SU-DHL-6 (cell line): ENCODE data around the gene ZNRF1.

ENCODE experiments used
- H2AFZ ChIP-seq: fragments of 200-600 bp; sonication (generic); 2 replicates; pipeline ENCODE4 v1.6.1; 2014; ENCODE audit warnings: low read depth, mild to moderate bottlenecking, moderate library complexity, mixed read lengths, antibody characterized with exemption, low read length; ENCODE audit not compliant: severe bottlenecking
- H3F3A ChIP-seq: fragments of 200-600 bp; shearing (Covaris generic); 2 replicates; pipeline ENCODE4 v1.6.0; 2016; ENCODE audit warnings: antibody characterized with exemption, mild to moderate bottlenecking; ENCODE audit not compliant: insufficient read depth
- H3K27ac ChIP-seq: fragments of 200-600 bp; sonication (generic); 2 replicates; pipeline ENCODE4 v1.5.1; 2016; ENCODE audit warnings: low read depth, mild to moderate bottlenecking, low read length, moderate library complexity, mixed read lengths
- H3K27me3 ChIP-seq: fragments of 200-600 bp; sonication (generic), shearing (Covaris generic); 2 replicates; pipeline ENCODE4 v1.6.0; 2014; ENCODE audit warnings: mild to moderate bottlenecking, low read length
- H3K36me3 ChIP-seq: fragments of 200-600 bp; sonication (generic); 2 replicates; pipeline ENCODE4 v1.6.1; 2014; ENCODE audit warnings: mild to moderate bottlenecking, low read length, mixed read lengths
- H3K4me2 ChIP-seq: fragments of 300-600, 200-600 bp; shearing (Covaris generic), sonication (generic); 2 replicates; pipeline ENCODE4 v1.6.0; 2014; ENCODE audit warnings: low read length, low read depth, mild to moderate bottlenecking; ENCODE audit not compliant: poor library complexity, severe bottlenecking
- H3K4me3 ChIP-seq: fragments of 200-600 bp; sonication (generic); 2 replicates; pipeline ENCODE4 v1.5.1; 2014; ENCODE audit warnings: antibody characterized with exemption, low read length, mild to moderate bottlenecking, mixed read lengths; ENCODE audit not compliant: insufficient read depth, poor library complexity, severe bottlenecking
- H3K79me2 ChIP-seq: fragments of 200-600 bp; sonication (generic); 2 replicates; pipeline ENCODE4 v1.6.1; 2014; ENCODE audit warnings: mild to moderate bottlenecking, low read length, moderate library complexity; ENCODE audit not compliant: insufficient read depth
- H3K9ac ChIP-seq: fragments of 200-600 bp; sonication (generic); 2 replicates; pipeline ENCODE4 v1.7.0; 2014; ENCODE audit warnings: mild to moderate bottlenecking, low read length
- H3K9me2 ChIP-seq: fragments of 200-600 bp; sonication (generic); replicated peaks from 2 replicates; pipeline ENCODE4 v1.6.1; 2014; ENCODE audit warnings: low read length; ENCODE audit not compliant: insufficient read depth
- H3K9me3 ChIP-seq: fragments of 200-600 bp; sonication (generic); 2 replicates; pipeline ENCODE4 v1.6.1; 2014; ENCODE audit warnings: low read length, mixed read lengths; ENCODE audit not compliant: insufficient read depth
- H4K20me1 ChIP-seq: fragments of 200-600 bp; sonication (generic); 2 replicates; pipeline ENCODE4 v1.6.1; 2014; ENCODE audit warnings: low read depth, mild to moderate bottlenecking, antibody characterized with exemption, low read length, moderate library complexity, mixed read lengths
- EZH2phosphoT487 ChIP-seq: fragments of 200-600 bp; sonication (generic), shearing (Covaris generic); conservative IDR thresholded peaks from 2 replicates; pipeline ENCODE4 v1.6.1; 2018; ENCODE audit warnings: mild to moderate bottlenecking, antibody characterized with exemption, low read length, moderate library complexity, mixed read lengths
- TF ChIP-seq, protein P1 (sequence below): fragments of 200-600 bp; sonication (generic); IDR thresholded peaks from one replicate; pipeline ENCODE4 v1.5.1; 2017; ENCODE audit warnings: antibody characterized with exemption, mild to moderate bottlenecking, low read length, moderate library complexity; ENCODE audit not compliant: insufficient read depth, poor library complexity, severe bottlenecking

ZNRF1 gene

DNA sequence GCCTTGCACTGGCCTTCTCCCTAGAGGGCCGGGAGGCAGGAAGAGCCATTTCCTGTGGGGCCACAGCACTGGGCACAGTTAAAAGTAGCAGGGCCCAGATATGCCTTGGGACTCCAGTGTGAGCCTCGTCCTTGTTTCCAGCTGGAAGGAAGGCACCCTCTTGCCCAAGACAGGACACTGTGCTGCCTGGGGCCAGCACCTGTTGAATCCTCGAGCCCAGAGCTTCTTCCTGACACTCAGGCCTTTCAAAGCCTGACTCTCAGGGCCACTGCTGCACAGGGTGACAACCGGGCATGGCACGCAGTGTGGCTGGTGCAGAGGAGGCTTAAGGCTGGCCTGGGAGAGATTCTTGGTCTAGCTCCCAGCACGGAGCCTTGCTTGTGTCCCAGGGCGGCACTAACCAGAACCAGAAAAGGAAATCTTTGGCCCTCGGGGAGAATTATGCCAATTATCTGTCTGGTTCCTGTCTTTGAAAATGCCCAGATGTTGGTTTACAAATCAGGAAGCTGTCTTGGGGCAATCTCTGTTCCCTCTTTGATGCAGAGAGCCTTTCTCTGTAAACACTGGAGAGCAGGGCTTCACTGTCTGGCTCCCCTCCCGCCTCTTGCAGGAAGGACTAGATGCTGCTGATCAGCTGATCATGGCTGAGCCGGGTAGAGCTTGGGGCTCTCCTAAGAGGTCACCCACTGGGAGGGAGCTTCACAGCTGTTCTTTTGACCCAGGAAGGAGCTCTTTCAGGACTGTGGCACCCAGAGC lies 106.7 kb downstream of the ZNRF1 start:
- no peak overlapping the region for H3K27ac ChIP-seq

DNA sequence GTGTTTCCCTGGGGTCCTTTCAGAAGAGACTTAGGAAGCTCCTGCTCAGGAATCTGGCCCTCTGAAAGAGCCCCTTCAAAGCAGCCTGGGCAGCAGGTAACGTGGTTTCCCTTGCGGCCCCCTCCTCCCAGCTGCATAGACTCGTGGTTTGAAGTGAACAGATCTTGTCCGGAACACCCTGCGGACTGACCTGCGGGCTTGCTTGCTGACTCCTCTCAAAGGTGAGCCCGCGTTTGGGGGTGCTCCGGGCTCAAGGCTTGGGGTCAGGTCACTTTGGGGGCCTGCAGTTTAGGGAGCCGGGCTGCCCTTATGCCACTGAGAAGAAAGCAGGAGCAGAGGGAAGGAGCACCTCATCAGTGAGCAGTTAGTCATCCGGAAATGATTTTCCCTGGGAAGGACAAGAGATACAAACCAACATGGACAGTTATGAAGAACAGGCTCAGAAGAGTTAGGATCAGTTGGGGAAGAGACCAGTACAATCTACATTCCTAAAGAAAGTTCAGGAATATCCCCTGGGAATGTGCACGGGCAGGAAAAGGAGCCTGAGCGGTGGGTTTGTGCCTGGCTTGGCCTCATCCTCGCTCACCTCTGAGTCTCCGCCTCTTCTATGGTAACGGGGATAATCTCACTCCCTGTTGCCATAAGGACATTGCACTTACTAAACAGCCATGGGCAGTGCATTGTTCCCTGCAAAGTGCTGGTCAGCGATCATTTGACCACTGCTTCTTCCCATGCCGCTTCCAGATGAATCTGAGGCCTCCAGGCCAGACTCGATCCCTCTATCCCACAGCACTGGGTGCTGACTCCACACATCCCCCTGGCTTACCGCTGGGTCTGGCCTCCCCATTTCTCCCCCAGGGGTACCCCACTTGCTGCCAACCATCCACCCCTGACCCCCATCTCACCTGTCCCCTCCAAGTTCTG lies 107.8 kb downstream of the ZNRF1 start:
- Histone ChIP-seq H3K9me2 (no peaks in the 10 kb centered on the region), H3K4me3 (no peak overlapping the region), H3F3A (peaks cover 31% of the 10 kb centered on the region), H4K20me1 (no peaks in the 10 kb centered on the region), H3K79me2 (no peaks in the 10 kb centered on the region), H3K36me3 (no peaks in the 10 kb centered on the region), H2AFZ (no peak overlapping the region), H3K9ac (no peak overlapping the region), H3K4me2 (no peak overlapping the region), H3K27ac (no peak overlapping the region), H3K27me3 (no peaks in the 10 kb centered on the region), H3K9me3 (no peaks in the 10 kb centered on the region)
- TF ChIP-seq, protein P1, sequence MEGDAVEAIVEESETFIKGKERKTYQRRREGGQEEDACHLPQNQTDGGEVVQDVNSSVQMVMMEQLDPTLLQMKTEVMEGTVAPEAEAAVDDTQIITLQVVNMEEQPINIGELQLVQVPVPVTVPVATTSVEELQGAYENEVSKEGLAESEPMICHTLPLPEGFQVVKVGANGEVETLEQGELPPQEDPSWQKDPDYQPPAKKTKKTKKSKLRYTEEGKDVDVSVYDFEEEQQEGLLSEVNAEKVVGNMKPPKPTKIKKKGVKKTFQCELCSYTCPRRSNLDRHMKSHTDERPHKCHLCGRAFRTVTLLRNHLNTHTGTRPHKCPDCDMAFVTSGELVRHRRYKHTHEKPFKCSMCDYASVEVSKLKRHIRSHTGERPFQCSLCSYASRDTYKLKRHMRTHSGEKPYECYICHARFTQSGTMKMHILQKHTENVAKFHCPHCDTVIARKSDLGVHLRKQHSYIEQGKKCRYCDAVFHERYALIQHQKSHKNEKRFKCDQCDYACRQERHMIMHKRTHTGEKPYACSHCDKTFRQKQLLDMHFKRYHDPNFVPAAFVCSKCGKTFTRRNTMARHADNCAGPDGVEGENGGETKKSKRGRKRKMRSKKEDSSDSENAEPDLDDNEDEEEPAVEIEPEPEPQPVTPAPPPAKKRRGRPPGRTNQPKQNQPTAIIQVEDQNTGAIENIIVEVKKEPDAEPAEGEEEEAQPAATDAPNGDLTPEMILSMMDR: no peak
- no peak for TF ChIP-seq EZH2phosphoT487

More for the DNA sequence above, 106.7 kb downstream of the ZNRF1 start:
- H3K9me3 ChIP-seq: no peaks in the 10 kb centered on the region
- no peaks in the 10 kb centered on the region for H3K79me2 ChIP-seq
- H3K27me3 ChIP-seq: no peaks in the 10 kb centered on the region
- TF ChIP-seq, protein P1: no peak
- TF ChIP-seq EZH2phosphoT487: no peak
- H3F3A ChIP-seq: peaks cover 25% of the 10 kb centered on the region
- H4K20me1 ChIP-seq: no peaks in the 10 kb centered on the region
- no peak overlapping the region for H3K4me3 ChIP-seq
- H2AFZ ChIP-seq: no peak overlapping the region
- no peaks in the 10 kb centered on the region for H3K36me3 ChIP-seq
- no peak overlapping the region for H3K9ac ChIP-seq
- H3K9me2 ChIP-seq: no peaks in the 10 kb centered on the region
- H3K4me2 ChIP-seq: no peak overlapping the region

DNA sequence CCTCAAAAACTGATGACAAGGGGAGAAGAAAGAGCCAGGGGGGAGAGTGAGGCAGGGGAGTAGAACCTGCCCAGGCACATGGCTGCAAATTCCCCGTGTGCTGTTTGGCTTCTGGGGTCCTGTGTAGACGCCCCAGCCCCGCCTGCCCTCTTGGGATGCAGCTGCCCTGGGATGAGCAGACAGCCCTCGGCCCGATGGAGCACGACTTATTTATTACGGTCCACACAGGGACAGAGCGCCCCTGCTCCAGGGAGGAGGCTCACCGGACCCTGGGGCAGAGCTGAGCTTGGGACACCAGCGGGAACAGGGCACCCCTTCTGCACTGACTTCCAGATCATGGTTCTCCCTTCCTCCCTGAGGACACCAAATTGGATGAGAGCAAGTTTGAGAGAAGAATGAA lies 108.7 kb downstream of the ZNRF1 start:
- Histone ChIP-seq H4K20me1 (no peaks in the 10 kb centered on the region), H3K9ac (no peak overlapping the region), H3K9me3 (no peaks in the 10 kb centered on the region), H3F3A (peaks cover 31% of the 10 kb centered on the region), H3K27me3 (no peaks in the 10 kb centered on the region), H3K27ac (peak overlapping the region; percentile 96; the same call in 1 of the 2 replicates), H3K36me3 (no peaks in the 10 kb centered on the region), H2AFZ (no peak overlapping the region), H3K9me2 (no peaks in the 10 kb centered on the region), H3K79me2 (no peaks in the 10 kb centered on the region), H3K4me2 (peak overlapping the region; percentile 71), H3K4me3 (no peak overlapping the region)
- TF ChIP-seq, protein P1: no peak
- TF ChIP-seq EZH2phosphoT487: no peak
